Breast epithelium (tissue), 4 donors: ENCODE results near the gene CDC14A. TPM values are rescaled to one million over a fixed set of nuclear protein-coding genes. Genes with fewer than 3 reads are reported as not detected.

Experiments
- DNase-seq, 2 donors: peaks; one replicate each; pipeline ENCODE4 v3.0.0-alpha.2; 2019; ENCODE audit warnings: low spot score in 2 of 2
- H3K27ac ChIP-seq, 2 donors: fragments of 200-600 bp; sonication (generic) in 1 of 2; one replicate each; pipeline ENCODE4 v1.5.1; 2016 to 2019; ENCODE audit warnings: mild to moderate bottlenecking in 1 of 2
- H3K27me3 ChIP-seq, 2 donors: fragments of 200-600 bp; sonication (generic) in 1 of 2; one replicate each; pipeline versions ENCODE4 v1.5.1 to v1.6.0; 2017 to 2019; ENCODE audit warnings: control low read depth in 1 of 2, mild to moderate bottlenecking in 1 of 2
- H3K36me3 ChIP-seq: fragments of 200-600 bp; one replicate; pipeline ENCODE4 v1.5.1; 2019
- H3K4me1 ChIP-seq, 2 donors: fragments of 200-600 bp; sonication (generic); one replicate each; pipeline ENCODE4 v1.5.1; 2016 to 2019; ENCODE audit warnings: control low read depth in 1 of 2
- H3K4me3 ChIP-seq, 3 donors: fragments of 200-600 bp; sonication (generic); 1 replicate in 2 of 3; 2 replicates in 1 of 3; pipeline ENCODE4 v1.5.1; 2016 to 2019; ENCODE audit warnings: mild to moderate bottlenecking in 3 of 3, moderate library complexity in 2 of 3
- H3K9me3 ChIP-seq, 2 donors: fragments of 200-600 bp; sonication (generic) in 1 of 2; one replicate each; pipeline ENCODE4 v1.5.1; 2016 to 2019; ENCODE audit warnings: control low read depth in 1 of 2
- POLR2A ChIP-seq: fragments of 450-650 bp; IDR thresholded peaks from one replicate; pipeline ENCODE4 v1.6.1; 2016; ENCODE audit warnings: antibody characterized with exemption, mild to moderate bottlenecking, moderate library complexity
- POLR2AphosphoS5 ChIP-seq, 3 donors: sonication (generic); formaldehyde crosslinking; IDR thresholded peaks; one replicate each; pipeline ENCODE4 v1.6.1; 2017; ENCODE audit warnings: antibody characterized with exemption in 3 of 3
- intact Hi-C: fragments of 100-400 bp; cut with DNase I; formaldehyde crosslinking; loops from one replicate; pipeline ENCODE4 v1.15.1; 2023; ENCODE audit warnings: low total_unique reads
- total RNA-seq, 3 donors: library from RNA; depleted of rRNA; stranded (reverse); fragments of >200 nt; gene quantifications; one replicate each; pipeline ENCODE4 v1.1.0, GENCODE V29; 2016
- TF ChIP-seq, protein P1 (sequence below), 3 donors: fragments of 450-650 bp; IDR thresholded peaks; one replicate each; pipeline ENCODE4 v1.5.1; 2016 to 2017; ENCODE audit warnings: antibody characterized with exemption in 3 of 3, mild to moderate bottlenecking in 3 of 3, moderate library complexity in 3 of 3

The CDC14A gene
- total RNA-seq, 3 donors from 2014 or later, result 16.5 to 49.3 (median 33.1) TPM

DNA sequence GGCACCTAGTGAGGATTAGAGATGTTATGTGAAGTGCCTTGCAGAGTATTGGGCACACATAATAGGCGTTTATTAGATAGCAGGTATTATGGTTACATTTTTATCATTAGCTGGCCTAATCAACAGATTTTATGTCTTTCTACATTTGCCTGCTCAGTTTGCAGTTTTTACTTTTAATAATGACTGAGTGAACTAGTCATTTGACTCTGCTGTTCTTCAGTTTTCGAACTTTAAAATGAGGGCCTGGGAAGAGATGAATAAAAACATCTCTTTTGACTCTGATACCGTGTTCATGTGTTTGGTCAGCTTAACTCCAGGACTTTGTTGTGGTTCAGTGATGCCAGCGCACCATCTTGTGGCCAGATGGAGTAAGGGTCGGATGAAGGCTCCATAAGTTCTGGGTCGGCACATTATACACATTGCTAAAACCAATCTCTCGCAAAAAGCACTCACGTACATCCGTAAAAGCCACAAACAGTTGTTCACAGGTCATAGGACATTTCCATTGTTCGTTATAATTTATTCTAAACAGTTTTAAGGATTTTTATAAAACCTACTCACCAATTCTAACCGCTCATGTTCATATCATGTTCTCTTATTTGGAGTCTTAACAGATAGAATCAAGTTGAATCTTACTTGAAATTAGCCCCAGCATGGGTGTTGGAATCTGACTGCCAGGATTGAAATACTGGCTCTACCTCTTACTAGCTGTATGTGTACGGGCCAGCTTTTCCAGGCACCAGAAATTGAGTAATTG lies 107.2 kb downstream of the CDC14A start:
- TF ChIP-seq, protein P1, sequence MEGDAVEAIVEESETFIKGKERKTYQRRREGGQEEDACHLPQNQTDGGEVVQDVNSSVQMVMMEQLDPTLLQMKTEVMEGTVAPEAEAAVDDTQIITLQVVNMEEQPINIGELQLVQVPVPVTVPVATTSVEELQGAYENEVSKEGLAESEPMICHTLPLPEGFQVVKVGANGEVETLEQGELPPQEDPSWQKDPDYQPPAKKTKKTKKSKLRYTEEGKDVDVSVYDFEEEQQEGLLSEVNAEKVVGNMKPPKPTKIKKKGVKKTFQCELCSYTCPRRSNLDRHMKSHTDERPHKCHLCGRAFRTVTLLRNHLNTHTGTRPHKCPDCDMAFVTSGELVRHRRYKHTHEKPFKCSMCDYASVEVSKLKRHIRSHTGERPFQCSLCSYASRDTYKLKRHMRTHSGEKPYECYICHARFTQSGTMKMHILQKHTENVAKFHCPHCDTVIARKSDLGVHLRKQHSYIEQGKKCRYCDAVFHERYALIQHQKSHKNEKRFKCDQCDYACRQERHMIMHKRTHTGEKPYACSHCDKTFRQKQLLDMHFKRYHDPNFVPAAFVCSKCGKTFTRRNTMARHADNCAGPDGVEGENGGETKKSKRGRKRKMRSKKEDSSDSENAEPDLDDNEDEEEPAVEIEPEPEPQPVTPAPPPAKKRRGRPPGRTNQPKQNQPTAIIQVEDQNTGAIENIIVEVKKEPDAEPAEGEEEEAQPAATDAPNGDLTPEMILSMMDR (IDR thresholded peaks at IDR 0.05), result peak; percentile 38 to 86 (median 82)
- no peak for TF ChIP-seq POLR2A
- DNase-seq, result peak; percentile 64 to 65
- Histone ChIP-seq H3K9me3 (no peaks in the 10 kb centered on the region), H3K27me3 (no peaks in the 10 kb centered on the region), H3K27ac (peak overlapping the region in 1 of 2 donors; percentile 30), H3K4me3 (no peak overlapping the region), H3K36me3 (no peaks in the 10 kb centered on the region), H3K4me1 (no peaks in the 10 kb centered on the region)
- intact Hi-C loops, result loop anchor here (5.0 to 10.0 kb wide), 2 partner anchors 405 to 652 kb away; no protein-coding TSS in a partner anchor

DNA sequence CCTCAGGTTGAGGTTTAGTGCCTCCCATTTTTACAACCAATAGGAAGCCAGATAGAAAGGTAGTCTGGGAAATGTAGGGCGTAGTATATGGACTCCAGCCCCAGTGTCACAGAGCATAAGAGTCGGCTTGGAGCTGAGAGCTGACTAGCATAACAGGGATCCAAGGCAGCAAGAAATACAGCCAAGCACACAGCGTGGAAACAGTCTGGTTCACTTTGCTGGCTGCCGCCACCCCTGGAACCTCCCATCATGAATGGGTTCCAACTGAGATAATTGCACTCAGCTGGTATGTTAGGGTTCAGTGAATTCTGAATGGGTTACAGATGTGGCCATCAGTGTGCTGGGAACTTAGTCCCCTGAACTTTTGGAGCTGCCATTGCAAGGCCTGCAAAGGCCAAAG lies 108.9 kb downstream of the CDC14A start:
- Histone ChIP-seq H3K36me3 (no peaks in the 10 kb centered on the region), H3K27me3 (no peaks in the 10 kb centered on the region), H3K4me3 (no peak overlapping the region), H3K27ac (peak overlapping the region in 1 of 2 donors; percentile 16), H3K9me3 (no peaks in the 10 kb centered on the region), H3K4me1 (no peaks in the 10 kb centered on the region)
- intact Hi-C loops, result loop anchor here (10.0 kb wide), 1 partner anchor 404 kb away; no protein-coding TSS in a partner anchor
- DNase-seq, result no peak
- TF ChIP-seq POLR2AphosphoS5 (IDR thresholded peaks at IDR 0.05), result peak in 1 of 3 donors; percentile 55
- TF ChIP-seq, protein P1 (IDR thresholded peaks at IDR 0.05), result no peak

DNA sequence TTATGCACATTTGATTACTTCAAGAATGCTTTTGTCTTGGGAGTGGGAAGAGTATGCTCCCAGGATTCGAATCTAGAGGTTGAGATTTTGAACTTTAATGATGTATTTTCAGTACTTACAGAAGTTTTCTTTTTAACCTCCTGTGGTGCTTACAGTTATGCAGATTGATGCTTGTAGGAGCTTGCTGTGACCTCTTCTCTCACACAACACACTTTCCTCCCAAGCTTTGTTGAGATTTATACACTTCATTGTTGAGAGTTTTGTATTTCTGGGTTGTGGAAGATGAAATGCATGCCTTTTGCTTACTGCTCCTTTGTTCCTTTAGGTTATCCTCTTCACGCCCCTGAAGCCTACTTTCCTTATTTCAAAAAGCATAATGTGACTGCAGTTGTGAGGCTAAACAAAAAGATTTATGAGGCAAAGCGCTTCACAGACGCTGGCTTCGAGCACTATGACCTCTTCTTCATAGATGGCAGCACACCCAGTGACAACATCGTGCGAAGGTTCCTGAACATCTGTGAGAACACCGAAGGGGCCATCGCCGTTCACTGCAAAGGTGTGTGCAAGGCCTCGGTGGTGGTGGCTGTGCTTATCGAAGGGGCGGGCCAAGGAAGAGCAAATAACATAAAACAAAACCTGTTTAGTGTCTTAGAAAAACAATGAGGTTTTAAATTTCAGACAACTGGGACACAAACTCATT lies 110.2 kb downstream of the CDC14A start:
- TF ChIP-seq POLR2A (no peak), POLR2AphosphoS5 (IDR thresholded peaks at IDR 0.05) (no peak)
- TF ChIP-seq, protein P1 (IDR thresholded peaks at IDR 0.05), result no peak
- no peaks in the 10 kb centered on the region for H3K4me1 ChIP-seq
- intact Hi-C loops, result loop anchor here (10.0 kb wide), 1 partner anchor 402 kb away; no protein-coding TSS in a partner anchor
- no peak overlapping the region for H3K4me3 ChIP-seq
- H3K9me3 ChIP-seq, result no peaks in the 10 kb centered on the region
- no peaks in the 10 kb centered on the region for H3K27me3 ChIP-seq
- H3K27ac ChIP-seq, result no peak overlapping the region
- DNase-seq, result no peak
- H3K36me3 ChIP-seq, result no peaks in the 10 kb centered on the region

DNA sequence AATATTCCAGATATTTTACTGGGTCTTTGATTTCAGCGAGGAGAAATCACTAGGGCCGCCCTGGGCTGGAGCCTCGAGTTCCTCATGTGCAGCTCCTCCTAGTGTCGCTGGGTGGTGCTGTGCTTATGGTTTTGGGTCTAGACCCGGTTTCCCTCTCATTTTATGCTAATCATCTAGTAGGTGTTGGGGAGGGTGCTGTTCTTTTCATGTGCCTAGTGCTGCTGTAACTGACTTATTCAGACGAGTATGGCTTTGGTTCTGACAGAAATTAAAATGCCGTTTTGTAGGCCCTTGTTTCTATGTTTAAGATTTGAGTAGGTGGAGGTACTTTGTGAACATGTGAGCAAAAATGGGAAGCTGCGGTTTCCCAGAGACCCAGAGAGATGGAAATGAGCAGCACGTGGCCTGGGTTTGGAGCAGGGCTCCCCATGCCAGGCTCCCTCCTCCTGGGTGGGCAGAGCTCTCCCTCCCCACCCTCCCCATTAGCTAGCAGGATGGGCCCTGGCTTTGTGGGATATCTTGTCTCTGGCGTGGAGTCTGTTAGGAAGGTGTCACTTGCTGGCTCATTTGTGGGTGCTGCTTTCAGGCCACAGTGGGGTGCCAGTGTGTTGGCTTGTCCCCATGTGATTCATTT lies 111.6 kb downstream of the CDC14A start:
- Histone ChIP-seq H3K4me3 (no peak overlapping the region), H3K4me1 (no peaks in the 10 kb centered on the region), H3K27me3 (no peaks in the 10 kb centered on the region), H3K9me3 (no peaks in the 10 kb centered on the region), H3K27ac (no peak overlapping the region), H3K36me3 (no peaks in the 10 kb centered on the region)
- DNase-seq, result no peak
- no peak for TF ChIP-seq POLR2AphosphoS5 (IDR thresholded peaks at IDR 0.05)
- TF ChIP-seq, protein P1 (IDR thresholded peaks at IDR 0.05), result peak in 2 of 3 donors; percentile 45 to 71
- no peak for TF ChIP-seq POLR2A
- intact Hi-C loops, result loop anchor here (10.0 kb wide), 1 partner anchor 401 kb away; no protein-coding TSS in a partner anchor
